Activated naive CD8-positive, alpha-beta T cell treated with anti-CD3 and anti-CD28 coated beads, Interleukin-2, amount 50 U/mL, for 16 hours (primary cell): Measurements from ENCODE around the gene SULT1C3.
"Not testable (repeated sequence)": the region's sequence is repeated elsewhere in the genome, so short reads cannot be mapped to it uniquely, and the experiment has no call there.

Experiments used
- DNase-seq: peaks from one replicate; pipeline ENCODE4 v3.0.0-alpha.2; 2020; ENCODE audit warnings: low read depth, low spot score

The SULT1C3 gene

GRCh38 chr2:108244667-108245414 is 5.1 kb downstream of the SULT1C3 start:
- no peak for DNase-seq

- no peak for DNase-seq
Measured at GRCh38 chr2:108253106-108253505, 13.3 kb downstream of the SULT1C3 start.

GRCh38 chr2:108257757-108258331 is 18.1 kb downstream of the SULT1C3 start:
- no peak for DNase-seq

- DNase-seq, result no peak
Measured at GRCh38 chr2:108260773-108261172, 21.0 kb downstream of the SULT1C3 start.

GRCh38 chr2:108262036-108262435 is 22.3 kb downstream of the SULT1C3 start:
- no peak for DNase-seq

- no peak for DNase-seq
Measured at GRCh38 chr2:108263401-108263800, 23.6 kb downstream of the SULT1C3 start.

GRCh38 chr2:108266218-108266617 is 26.4 kb downstream of the SULT1C3 start:
- DNase-seq, result no peak

GRCh38 chr2:108267101-108267500 is 27.3 kb downstream of the SULT1C3 start:
- DNase-seq, result no peak

GRCh38 chr2:108268001-108268400 is 28.2 kb downstream of the SULT1C3 start:
- DNase-seq, result no peak

GRCh38 chr2:108270346-108270745 is 30.6 kb downstream of the SULT1C3 start:
- no peak for DNase-seq

GRCh38 chr2:108270768-108271506 is 31.2 kb downstream of the SULT1C3 start:
- no peak for DNase-seq

GRCh38 chr2:108271691-108272253 is 32.0 kb downstream of the SULT1C3 start:
- DNase-seq, result no peak

- DNase-seq, result no peak
Measured at GRCh38 chr2:108278631-108279030, 38.9 kb downstream of the SULT1C3 start.

GRCh38 chr2:108279468-108279867 is 39.7 kb downstream of the SULT1C3 start:
- DNase-seq, result no peak

GRCh38 chr2:108280466-108280865 is 40.7 kb downstream of the SULT1C3 start:
- no peak for DNase-seq

- DNase-seq, result not testable (repeated sequence)
Measured at GRCh38 chr2:108284566-108284965, 44.8 kb downstream of the SULT1C3 start.

GRCh38 chr2:108285616-108286015 is 45.8 kb downstream of the SULT1C3 start:
- DNase-seq, result no peak

- no peak for DNase-seq
Measured at GRCh38 chr2:108287169-108287568, 47.4 kb downstream of the SULT1C3 start.

GRCh38 chr2:108288534-108289106 is 48.9 kb downstream of the SULT1C3 start, which contains the start of gene SULT1C2:
SULT1C2 (plus strand) TSS chr2:108288895; CDS start chr2:108293668, 4,773 bp downstream.
- DNase-seq, result no peak

GRCh38 chr2:108293850-108294249 is 54.1 kb downstream of the SULT1C3 start:
- DNase-seq, result no peak

- no peak for DNase-seq
Measured at GRCh38 chr2:108297436-108298141, 57.8 kb downstream of the SULT1C3 start.
